ENCODE results near the gene EEIG2. TPM values are rescaled to one million over a fixed set of nuclear protein-coding genes. Genes with fewer than 3 reads are reported as not detected.

The EEIG2 gene
- total and polyA plus RNA-seq, 2 of the 13 experiments (the other 11 are each of a cell fraction or from before 2014, with no cell fraction given) = 0.90 to 3.2 TPM

- TF ChIP-seq ARID3A (IDR thresholded peaks at IDR 0.05; ENCODE audit: low read depth, low read length) (no peak), THRA (CRISPR knock-in tag; IDR thresholded peaks at IDR 0.05; ENCODE audit: borderline replicate concordance) (no peak), NCOA5 (CRISPR knock-in tag; IDR thresholded peaks at IDR 0.05) (no peak), HDAC1 (CRISPR knock-in tag; IDR thresholded peaks at IDR 0.05) (no peak), GRHL1 (CRISPR knock-in tag; conservative IDR thresholded peaks at IDR 0.05) (no peak), ZNF446 (CRISPR knock-in tag; IDR thresholded peaks at IDR 0.05) (no peak), FOXA3 (CRISPR knock-in tag; IDR thresholded peaks at IDR 0.05) (no peak), GLMP (CRISPR knock-in tag; IDR thresholded peaks at IDR 0.05; ENCODE audit: borderline replicate concordance) (no peak), CTCF (CRISPR knock-in tag; IDR thresholded peaks at IDR 0.05) (peak; percentile 69), ZFP36L1 (CRISPR knock-in tag; IDR thresholded peaks at IDR 0.05) (no peak), DMTF1 (CRISPR knock-in tag; IDR thresholded peaks at IDR 0.05) (no peak), ZNF33B (CRISPR knock-in tag; IDR thresholded peaks at IDR 0.05) (no peak), HMGXB4 (CRISPR knock-in tag; IDR thresholded peaks at IDR 0.05; ENCODE audit: borderline replicate concordance in 1 of 2, low read depth in 1 of 2) (peak; percentile 69 to 71; a peak in 2 of 4 replicates), TEAD3 (CRISPR knock-in tag; optimal IDR thresholded peaks at IDR 0.05; ENCODE audit: borderline replicate concordance) (no peak)
Measured at GRCh38 chr1:108559215-108560186, at the start of gene EEIG2 (continued).
